Muscle layer of duodenum (tissue), 2 donors: ENCODE measurements around the gene RBM4.

Experiments
- H3K27ac ChIP-seq: one replicate; pipeline ENCODE4 v1.7.0; 2013; ENCODE audit warnings: mild to moderate bottlenecking, low read length
- H3K27me3 ChIP-seq: one replicate; pipeline ENCODE4 v1.7.0; 2013; ENCODE audit warnings: low read depth, mild to moderate bottlenecking, control low read depth, low read length
- H3K36me3 ChIP-seq, 2 donors: one replicate each; pipeline ENCODE4 v1.7.0; 2013; ENCODE audit warnings: low read length in 2 of 2, control low read depth in 1 of 2, mild to moderate bottlenecking in 1 of 2; ENCODE audit not compliant: insufficient read depth in 2 of 2, control insufficient read depth in 1 of 2
- H3K4me1 ChIP-seq, 2 donors: one replicate each; pipeline ENCODE4 v1.7.0; 2013; ENCODE audit warnings: low read length in 2 of 2, mild to moderate bottlenecking in 2 of 2, control low read depth in 1 of 2, moderate library complexity in 1 of 2; ENCODE audit not compliant: insufficient read depth in 2 of 2, control insufficient read depth in 1 of 2
- H3K4me3 ChIP-seq, 2 donors: one replicate each; pipeline ENCODE4 v1.7.0; 2013; ENCODE audit warnings: low read length in 2 of 2, low read depth in 1 of 2, mild to moderate bottlenecking in 1 of 2
- H3K9me3 ChIP-seq, 2 donors: one replicate each; pipeline ENCODE4 v1.7.0; 2013; ENCODE audit warnings: low read length in 2 of 2, control low read depth in 1 of 2, mild to moderate bottlenecking in 1 of 2; ENCODE audit not compliant: control insufficient read depth in 1 of 2
- donor health status: healthy.

RBM4 gene

DNA sequence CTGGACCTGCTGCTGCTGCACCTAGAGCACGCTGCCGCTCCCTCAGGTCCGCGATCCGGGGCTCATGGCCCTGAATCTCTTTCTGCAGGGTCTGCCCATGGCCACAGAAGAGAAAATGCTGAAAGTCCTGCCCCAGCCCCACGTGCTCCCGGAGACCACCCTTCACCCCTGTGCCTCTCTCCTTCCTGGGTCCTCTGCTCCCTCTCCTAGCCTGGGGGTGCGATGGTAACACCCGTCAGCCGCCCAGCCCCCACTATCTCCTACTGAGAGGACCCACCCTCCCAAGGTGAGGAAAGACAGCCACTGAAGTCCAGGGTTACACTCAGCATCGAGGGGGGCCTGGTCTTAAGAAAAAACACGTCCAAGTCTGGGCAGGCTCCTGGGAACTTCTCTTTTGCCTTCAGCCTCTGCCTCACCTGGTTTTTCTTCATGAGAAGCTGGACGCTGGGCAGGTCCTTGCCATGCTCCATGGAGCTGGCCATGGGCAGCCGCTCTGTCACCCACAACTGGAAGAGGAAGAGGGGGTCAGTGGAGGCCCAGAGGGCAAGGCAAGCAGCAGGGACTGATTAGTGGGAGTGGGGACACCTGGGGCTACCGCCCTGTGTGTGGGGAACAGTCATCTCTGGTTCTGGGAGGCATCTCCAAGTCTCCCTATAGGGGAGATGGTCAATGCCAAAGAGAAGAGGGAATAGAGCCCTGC, 55.0 kb downstream of the RBM4 start:
- no peak overlapping the region for H3K27ac ChIP-seq
- no peaks in the 10 kb centered on the region for H3K4me1 ChIP-seq

DNA sequence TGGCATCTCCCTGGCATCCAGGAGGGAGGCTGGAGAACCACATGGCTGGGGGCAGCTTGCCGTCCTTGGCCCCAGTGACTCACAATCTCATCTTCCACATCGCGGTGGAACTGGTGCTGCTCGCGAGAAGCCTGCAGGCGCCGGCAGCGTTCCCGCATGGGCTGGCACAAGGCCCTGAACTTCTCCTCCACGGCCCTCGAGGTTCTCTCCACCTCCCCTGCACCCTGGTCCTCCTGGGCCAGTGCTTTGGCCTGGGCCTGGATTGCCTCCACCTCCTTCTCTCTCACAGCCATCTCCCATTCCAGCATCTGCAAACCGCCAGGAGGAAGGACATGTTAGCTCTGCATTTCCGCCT, 55.5 kb downstream of the RBM4 start:
- H3K36me3 ChIP-seq, result peaks cover 0 to 12% of the 10 kb centered on the region in 2 donors
- H3K27me3 ChIP-seq, result no peaks in the 10 kb centered on the region
- H3K4me3 ChIP-seq, result no peak overlapping the region
- H3K9me3 ChIP-seq, result peaks cover 0 to 4% of the 10 kb centered on the region in 2 donors
- no peak overlapping the region for H3K27ac ChIP-seq
- H3K4me1 ChIP-seq, result no peaks in the 10 kb centered on the region

More for the DNA sequence above, 55.0 kb downstream of the RBM4 start:
- no peaks in the 10 kb centered on the region for H3K27me3 ChIP-seq
- H3K9me3 ChIP-seq, result peaks cover 0 to 4% of the 10 kb centered on the region in 2 donors
- peaks cover 0 to 7% of the 10 kb centered on the region in 2 donors for H3K36me3 ChIP-seq
- no peak overlapping the region for H3K4me3 ChIP-seq

DNA sequence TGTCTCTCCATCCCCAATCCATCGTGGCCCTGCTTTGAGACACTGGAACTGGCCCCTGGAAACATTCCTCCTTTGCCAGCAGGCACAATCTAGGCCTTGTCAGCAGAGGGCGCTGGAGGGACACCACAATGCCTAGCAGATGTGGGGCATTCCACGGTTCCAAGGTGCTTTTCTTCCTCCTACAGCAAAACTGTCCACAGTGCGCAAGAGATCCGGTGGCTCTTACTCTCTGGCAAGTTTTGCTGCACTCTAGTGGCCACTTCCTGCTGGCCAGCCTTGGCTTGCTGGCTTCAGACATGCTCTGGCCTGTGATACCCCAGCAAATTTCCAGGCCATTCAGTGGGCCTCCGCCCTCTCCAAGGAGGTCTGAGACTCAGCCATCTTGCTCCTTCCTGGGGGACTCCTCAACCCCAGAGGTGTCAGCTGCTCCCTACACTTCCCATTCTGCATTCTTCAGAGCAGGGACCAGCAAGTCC, 56.3 kb downstream of the RBM4 start:
- Histone ChIP-seq H3K27me3 (no peaks in the 10 kb centered on the region), H3K4me1 (no peaks in the 10 kb centered on the region), H3K9me3 (peaks cover 0 to 11% of the 10 kb centered on the region in 2 donors), H3K4me3 (no peak overlapping the region), H3K36me3 (peaks cover 0 to 19% of the 10 kb centered on the region in 2 donors), H3K27ac (no peak overlapping the region)
